ENCODE results near the gene KXD1.

DNA sequence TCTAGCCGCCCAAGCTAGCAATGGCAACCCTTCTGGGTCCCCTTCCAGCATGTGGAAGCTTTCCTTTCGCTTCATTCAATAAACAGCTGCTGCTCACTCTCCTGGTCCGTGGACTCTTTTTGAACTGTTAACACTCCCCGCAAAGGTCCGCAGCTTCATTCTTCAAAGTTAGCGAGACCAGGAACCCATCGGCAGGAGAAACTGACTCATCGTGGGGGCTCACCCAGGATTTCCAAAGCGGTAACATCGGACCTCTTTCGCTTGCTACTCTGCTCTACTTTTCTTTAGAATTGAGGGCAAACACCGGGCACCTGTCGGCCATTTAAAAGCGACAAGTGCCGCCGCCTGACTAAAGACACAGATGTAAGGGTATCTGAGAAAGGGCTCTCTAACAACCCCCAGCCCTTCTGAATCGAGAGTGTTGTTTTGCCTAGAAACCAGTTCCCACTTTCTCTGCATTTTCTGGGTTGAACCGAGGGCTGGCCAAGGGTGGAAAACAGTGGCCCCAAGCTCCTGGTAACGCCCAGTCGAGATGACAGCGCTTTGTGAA, 19.8 kb downstream of the KXD1 start:
- TF ChIP-seq, protein P1, sequence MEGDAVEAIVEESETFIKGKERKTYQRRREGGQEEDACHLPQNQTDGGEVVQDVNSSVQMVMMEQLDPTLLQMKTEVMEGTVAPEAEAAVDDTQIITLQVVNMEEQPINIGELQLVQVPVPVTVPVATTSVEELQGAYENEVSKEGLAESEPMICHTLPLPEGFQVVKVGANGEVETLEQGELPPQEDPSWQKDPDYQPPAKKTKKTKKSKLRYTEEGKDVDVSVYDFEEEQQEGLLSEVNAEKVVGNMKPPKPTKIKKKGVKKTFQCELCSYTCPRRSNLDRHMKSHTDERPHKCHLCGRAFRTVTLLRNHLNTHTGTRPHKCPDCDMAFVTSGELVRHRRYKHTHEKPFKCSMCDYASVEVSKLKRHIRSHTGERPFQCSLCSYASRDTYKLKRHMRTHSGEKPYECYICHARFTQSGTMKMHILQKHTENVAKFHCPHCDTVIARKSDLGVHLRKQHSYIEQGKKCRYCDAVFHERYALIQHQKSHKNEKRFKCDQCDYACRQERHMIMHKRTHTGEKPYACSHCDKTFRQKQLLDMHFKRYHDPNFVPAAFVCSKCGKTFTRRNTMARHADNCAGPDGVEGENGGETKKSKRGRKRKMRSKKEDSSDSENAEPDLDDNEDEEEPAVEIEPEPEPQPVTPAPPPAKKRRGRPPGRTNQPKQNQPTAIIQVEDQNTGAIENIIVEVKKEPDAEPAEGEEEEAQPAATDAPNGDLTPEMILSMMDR (IDR thresholded peaks at IDR 0.05) = no peak
- no peak for TF ChIP-seq POLR2A (IDR thresholded peaks at IDR 0.05; ENCODE audit: low read length)
